ENCODE results near the gene VARS1.
A peak's percentile ranks its signal among the peaks of the same experiment; 100 is the strongest.
"Not testable (repeated sequence)": the region's sequence is repeated elsewhere in the genome, so short reads cannot be mapped to it uniquely, and the experiment has no call there.

The VARS1 gene

GRCh38 chr6:31795616-31796298 is at the start of gene VARS1:
TSS of gene VARS1 (minus strand) at chr6:31795752. CDS start at chr6:31795217, 535 bp downstream.
- peak; percentile 90 for DNase-seq

- DNase-seq, result no peak
Measured at GRCh38 chr6:31844507-31844906, 49.0 kb upstream of the VARS1 start.

- no peak for DNase-seq
Measured at GRCh38 chr6:31842053-31842452, 46.5 kb upstream of the VARS1 start.

GRCh38 chr6:31839779-31840126 is 44.2 kb upstream of the VARS1 start:
- DNase-seq, result not testable (repeated sequence)

- DNase-seq, result no peak
Measured at GRCh38 chr6:31838968-31839367, 43.4 kb upstream of the VARS1 start.

GRCh38 chr6:31838114-31838553 is 42.6 kb upstream of the VARS1 start:
- DNase-seq, result not testable (repeated sequence)

- DNase-seq, result no peak
Measured at GRCh38 chr6:31837369-31838113, 42.0 kb upstream of the VARS1 start.

GRCh38 chr6:31836474-31837368 is 41.2 kb upstream of the VARS1 start:
- DNase-seq, result no peak

- no peak for DNase-seq
Measured at GRCh38 chr6:31836047-31836473, 40.5 kb upstream of the VARS1 start.

- DNase-seq, result peak; percentile 86
Measured at GRCh38 chr6:31834367-31835250, 39.1 kb upstream of the VARS1 start.

GRCh38 chr6:31831350-31832215 is 36.0 kb upstream of the VARS1 start:
- DNase-seq, result no peak

GRCh38 chr6:31830886-31831335 is 35.4 kb upstream of the VARS1 start:
- DNase-seq, result no peak

- no peak for DNase-seq
Measured at GRCh38 chr6:31829633-31830283, 34.2 kb upstream of the VARS1 start.

- peak; percentile 96 for DNase-seq
Measured at GRCh38 chr6:31827286-31828079, 31.9 kb upstream of the VARS1 start, which contains the start of gene HSPA1B. TSS of gene HSPA1B (plus strand) at chr6:31827738. CDS start at chr6:31827951, 213 bp downstream.

GRCh38 chr6:31826793-31827285 is 31.3 kb upstream of the VARS1 start:
- DNase-seq, result peak; percentile 64

- DNase-seq, result no peak
Measured at GRCh38 chr6:31825553-31825952, 30.0 kb upstream of the VARS1 start.

GRCh38 chr6:31823592-31824196 is 28.1 kb upstream of the VARS1 start:
- not testable (repeated sequence) for DNase-seq

GRCh38 chr6:31822036-31822821 is 26.7 kb upstream of the VARS1 start:
- DNase-seq, result peak; percentile 66
